Activated CD4-positive, alpha-beta T cell treated with anti-CD3 and anti-CD28 coated beads for 24 hours (primary cell): ENCODE results near the gene ANKRD63.

Source experiments
- DNase-seq, 2 donors: peaks; one replicate each; pipeline ENCODE4 v3.0.0-alpha.2; 2020; ENCODE audit warnings: low read depth in 2 of 2

The ANKRD63 gene

DNA sequence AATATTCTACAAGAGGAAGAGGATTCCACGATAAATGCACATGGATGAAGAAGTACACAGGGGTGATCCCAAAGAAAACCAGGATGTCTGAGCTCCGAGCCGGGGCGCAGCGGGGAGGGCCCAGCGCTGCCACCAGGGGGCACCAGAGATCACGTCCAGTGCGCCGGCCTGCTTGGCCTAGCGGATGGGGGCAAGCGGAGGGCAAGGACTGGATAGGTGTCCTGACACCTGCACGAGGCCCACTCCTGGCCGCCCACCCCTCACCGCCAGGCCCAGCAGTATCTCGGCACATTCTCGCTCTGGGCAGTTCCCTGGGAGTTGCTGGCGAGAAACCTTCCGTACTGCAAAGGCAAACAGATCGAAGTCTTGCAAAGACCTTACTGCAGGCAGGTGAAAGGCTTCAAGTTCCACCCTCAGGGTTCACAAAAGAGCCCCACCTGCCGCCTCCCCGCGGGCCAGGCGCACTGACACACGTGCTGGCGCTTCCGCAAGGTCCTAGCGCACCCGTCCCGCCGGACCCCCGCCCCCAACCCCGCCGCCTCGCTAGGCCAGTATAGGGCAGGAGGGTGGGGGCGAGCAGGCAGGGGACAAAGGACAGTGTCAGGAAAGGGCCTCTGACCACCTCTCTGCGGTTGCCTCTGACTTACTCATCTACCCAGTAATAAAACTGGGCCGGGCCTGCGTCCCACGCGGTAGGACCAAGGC, 3.3 kb downstream of the ANKRD63 start:
- DNase-seq, result peak; percentile 58 to 61

DNA sequence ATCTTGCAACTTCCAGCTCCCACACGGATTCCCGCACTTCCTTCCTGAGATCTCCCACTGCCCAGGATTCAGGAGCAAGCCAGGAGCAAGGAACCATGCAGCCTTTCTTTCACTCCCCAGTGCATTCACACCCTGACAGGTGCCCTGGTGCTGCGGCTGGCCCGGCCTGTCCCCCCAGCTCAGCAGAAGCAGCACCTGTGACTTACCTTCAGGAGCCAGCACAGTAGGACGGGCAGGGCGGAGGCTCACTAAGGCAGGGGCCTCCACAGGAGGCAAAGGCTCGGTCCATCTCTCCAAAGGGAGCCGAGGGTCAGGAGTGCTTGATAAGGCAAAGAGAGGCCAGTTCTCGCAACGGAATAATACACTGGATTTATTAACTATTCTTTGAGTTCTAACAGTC, 4.8 kb downstream of the ANKRD63 start:
- DNase-seq, result no peak

- no peak for DNase-seq
Observed at GRCh38 chr15:40277471-40277870, 5.4 kb downstream of the ANKRD63 start.

DNA sequence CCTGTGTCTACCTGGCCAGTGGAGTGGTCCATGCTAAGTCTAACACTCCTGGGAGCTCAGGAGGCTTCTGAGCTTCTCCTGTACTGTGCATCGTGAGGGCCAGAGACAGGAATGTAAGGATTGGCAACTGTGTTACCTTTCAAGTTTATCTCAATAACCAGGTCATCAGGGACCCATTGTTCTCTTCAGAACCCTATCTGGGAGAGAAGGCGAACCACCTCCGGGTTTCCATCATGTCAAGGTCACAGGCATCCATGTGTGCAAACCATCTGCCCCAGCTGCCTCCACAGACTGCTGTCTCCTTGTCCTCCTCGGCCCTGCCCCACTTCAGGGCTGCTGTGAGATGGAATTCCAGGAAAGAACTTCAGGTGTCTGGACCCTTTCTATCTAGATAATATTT, 5.9 kb downstream of the ANKRD63 start:
- DNase-seq, result no peak

DNA sequence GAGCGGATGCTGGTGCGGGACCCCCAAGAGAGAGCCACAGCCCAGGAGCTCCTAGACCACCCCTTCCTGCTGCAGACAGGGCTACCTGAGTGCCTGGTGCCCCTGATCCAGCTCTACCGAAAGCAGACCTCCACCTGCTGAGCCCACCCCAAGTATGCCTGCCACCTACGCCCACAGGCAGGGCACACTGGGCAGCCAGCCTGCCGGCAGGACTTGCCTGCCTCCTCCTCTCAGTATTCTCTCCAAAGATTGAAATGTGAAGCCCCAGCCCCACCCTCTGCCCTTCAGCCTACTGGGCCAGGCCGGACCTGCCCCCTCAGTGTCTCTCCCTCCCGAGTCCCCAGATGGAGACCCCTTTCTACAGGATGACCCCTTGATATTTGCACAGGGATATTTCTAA, 6.9 kb downstream of the ANKRD63 start:
- no peak for DNase-seq

DNA sequence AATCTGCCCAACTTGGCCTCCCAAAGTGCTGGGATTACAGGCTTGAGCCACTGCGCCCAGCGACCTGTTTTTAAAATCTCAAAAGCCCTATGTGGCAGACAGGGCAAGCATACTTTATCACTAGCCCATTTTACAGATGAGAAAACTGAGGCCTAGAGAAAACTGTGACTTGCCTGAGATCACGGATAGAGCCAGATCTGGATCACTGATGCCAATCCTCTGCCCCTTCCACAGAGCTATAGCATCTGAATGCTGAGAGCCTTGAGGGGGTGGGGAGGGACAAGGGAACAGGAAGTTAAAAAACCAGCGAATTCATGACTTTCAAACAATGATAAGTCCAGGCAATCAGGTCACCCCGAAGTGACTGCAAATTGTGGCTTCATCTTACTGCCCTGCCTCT, 7.3 kb downstream of the ANKRD63 start:
- no peak for DNase-seq

DNA sequence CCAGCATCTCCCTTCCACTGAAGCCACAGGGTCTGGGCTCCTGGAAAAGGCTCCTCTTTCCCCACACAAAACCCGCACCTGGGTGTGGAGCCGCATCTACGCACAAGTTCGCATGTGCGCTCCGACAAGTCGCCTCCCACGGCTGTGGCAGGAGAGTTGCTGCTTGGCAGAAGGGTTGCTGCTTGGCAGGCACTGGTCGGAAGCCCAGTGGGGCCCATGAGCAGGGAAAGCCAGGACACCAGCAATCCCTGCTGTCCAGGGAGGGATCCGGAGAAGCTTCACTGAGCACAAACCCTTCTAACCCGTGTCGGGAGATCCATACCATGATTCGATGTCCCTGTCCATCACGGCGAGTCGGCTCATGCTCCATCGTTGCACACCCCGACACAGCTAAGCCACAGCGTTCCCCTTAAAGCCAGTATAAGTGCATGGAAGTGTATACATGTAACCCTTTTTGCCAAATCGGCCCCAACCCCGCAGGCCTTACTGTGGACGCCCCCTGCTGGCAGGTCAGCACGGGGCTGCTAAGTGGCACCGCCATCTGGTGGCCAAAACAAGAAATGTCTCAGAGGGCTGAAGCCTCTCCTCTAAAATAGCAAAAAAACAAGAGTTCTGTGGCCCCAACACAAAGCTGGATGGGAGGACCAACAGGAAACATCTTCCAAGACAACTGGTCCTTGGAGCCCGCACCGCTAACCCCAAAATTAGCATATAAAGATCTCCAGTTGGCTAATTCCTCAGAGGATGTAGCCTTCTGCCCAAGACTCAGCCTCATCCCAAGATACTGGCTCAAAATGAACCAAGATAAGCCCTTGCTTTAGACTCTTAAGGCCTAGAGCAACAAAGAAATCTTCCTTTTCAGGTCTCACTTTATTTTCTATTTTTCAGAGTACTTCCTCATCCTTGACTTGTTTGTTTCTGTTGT, 8.3 kb downstream of the ANKRD63 start:
- peak; percentile 83 to 87 for DNase-seq

DNA sequence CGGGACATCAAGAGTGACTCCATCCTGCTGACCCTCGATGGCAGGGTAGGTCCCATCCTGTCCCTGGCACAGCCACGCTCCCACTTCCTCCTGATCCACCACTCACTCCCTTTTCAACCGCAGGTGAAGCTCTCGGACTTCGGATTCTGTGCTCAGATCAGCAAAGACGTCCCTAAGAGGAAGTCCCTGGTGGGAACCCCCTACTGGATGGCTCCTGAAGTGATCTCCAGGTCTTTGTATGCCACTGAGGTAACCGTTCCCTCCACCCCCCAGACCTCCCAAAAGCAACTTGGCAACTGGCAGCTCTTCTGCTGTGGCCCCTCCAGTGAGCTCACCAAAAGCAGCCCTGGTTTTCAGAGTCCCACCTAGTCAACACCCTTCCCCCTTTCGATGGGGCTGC, 9.4 kb downstream of the ANKRD63 start:
- no peak for DNase-seq

- DNase-seq, result no peak
Observed at GRCh38 chr15:40272485-40273056, 10.3 kb downstream of the ANKRD63 start.

DNA sequence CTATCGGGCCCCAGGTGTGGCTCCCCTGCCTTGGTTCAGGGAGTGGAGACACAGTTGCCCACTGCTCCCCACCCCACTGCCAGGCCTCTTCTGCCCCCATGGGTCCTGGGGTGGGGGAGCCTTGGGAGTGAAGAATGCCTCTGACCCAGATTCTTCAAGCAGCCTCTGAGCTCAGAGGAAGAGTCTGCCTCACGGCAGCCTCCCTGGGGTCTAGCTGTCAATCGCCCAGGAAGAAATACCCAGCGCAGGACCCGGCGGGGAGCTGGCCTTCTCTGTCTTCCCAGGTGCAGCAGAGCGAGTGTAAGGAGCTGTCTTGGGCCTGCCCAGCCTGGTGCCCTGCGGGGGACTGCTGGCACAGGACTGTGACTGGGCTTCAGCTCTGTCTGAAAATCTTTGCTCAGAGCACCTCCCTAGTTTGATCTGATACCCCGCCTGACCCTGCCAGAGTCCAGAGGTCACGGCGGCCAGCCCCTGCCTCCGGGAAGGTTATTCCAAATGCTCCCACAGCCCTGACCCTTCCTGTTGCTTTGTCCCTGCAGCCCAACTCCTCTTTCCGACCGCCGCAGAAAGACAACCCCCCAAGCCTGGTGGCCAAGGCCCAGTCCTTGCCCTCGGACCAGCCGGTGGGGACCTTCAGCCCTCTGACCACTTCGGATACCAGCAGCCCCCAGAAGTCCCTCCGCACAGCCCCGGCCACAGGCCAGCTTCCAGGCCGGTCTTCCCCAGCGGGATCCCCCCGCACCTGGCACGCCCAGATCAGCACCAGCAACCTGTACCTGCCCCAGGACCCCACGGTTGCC, 11.0 kb downstream of the ANKRD63 start:
- no peak for DNase-seq

GRCh38 chr15:40270246-40270995, 12.4 kb downstream of the ANKRD63 start:
- no peak for DNase-seq

DNA sequence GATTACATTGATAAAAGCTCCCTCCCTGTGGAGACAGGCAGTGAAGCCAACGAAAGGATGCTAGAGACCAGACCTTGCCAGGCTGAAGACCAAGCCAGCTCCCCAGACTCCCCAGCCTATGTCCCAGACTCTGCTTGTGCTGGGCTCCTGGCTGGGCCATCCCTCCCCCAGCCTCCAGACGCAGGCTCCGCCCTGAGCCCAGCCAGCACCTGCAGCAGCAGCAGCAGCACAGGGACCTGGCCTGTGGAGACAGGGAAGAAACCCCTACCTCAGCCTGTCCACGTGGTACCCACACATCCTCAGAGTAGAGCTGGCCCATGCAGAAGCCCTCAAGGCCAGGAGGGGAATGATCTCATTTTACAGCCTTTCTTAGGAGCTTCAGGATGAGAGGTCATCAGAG, 13.3 kb downstream of the ANKRD63 start:
- no peak for DNase-seq

- no peak for DNase-seq
Observed at GRCh38 chr15:40267670-40268069, 15.2 kb downstream of the ANKRD63 start.

- DNase-seq, result no peak
Observed at GRCh38 chr15:40266828-40267304, 16.0 kb downstream of the ANKRD63 start.

GRCh38 chr15:40265875-40266274, 17.0 kb downstream of the ANKRD63 start:
- no peak for DNase-seq

- no peak for DNase-seq
Observed at GRCh38 chr15:40265355-40265754, 17.5 kb downstream of the ANKRD63 start.

- DNase-seq, result no peak
Observed at GRCh38 chr15:40264321-40265153, 18.3 kb downstream of the ANKRD63 start.

GRCh38 chr15:40263024-40263754, 19.7 kb downstream of the ANKRD63 start:
- no peak for DNase-seq

- DNase-seq, result no peak
Observed at GRCh38 chr15:40259021-40259420, 23.8 kb downstream of the ANKRD63 start.
